CD4-positive, alpha-beta memory T cell (primary cell): ENCODE measurements around the gene ZMYND10. TPM values are rescaled to one million over a fixed set of nuclear protein-coding genes. Genes with fewer than 3 reads are reported as not detected.

Experiments
- CTCF ChIA-PET: fragments of 350-600 bp; sonication (Branson Sonifier 250); formaldehyde crosslinking; loops from one replicate; lab custom pipeline; 2021; ENCODE audit warnings: inconsistent platforms; ENCODE audit not compliant: partially characterized antibody; lab: Charles Lee
- POLR2A ChIA-PET: fragments of 350-600 bp; sonication (Branson Sonifier 250); formaldehyde crosslinking; loops from one replicate; lab custom pipeline; 2021; ENCODE audit not compliant: partially characterized antibody; lab: Charles Lee
- DNase-seq, 5 donors: peaks; one replicate each; pipeline versions ENCODE4 v3.0.0 to v3.0.0-alpha.2; 2020 to 2022; ENCODE audit warnings: mixed read lengths in 1 of 5
- H3K27ac ChIP-seq: one replicate; pipeline ENCODE4 v1.7.0; 2013; ENCODE audit warnings: low read depth, low read length
- H3K27me3 ChIP-seq: 2 replicates; pipeline ENCODE4 v1.7.0; 2013; ENCODE audit warnings: mild to moderate bottlenecking, low read length, moderate library complexity; ENCODE audit not compliant: insufficient read depth
- H3K36me3 ChIP-seq: 2 replicates; pipeline ENCODE4 v1.7.0; 2013; ENCODE audit warnings: mild to moderate bottlenecking, low read length, moderate library complexity; ENCODE audit not compliant: insufficient read depth
- H3K4me1 ChIP-seq: 2 replicates; pipeline ENCODE4 v1.7.0; 2013; ENCODE audit warnings: mild to moderate bottlenecking, low read length, moderate library complexity; ENCODE audit not compliant: insufficient read depth
- H3K4me3 ChIP-seq, 2 donors: one replicate each; pipeline ENCODE4 v1.7.0; 2013; ENCODE audit warnings: low read length in 2 of 2, mild to moderate bottlenecking in 1 of 2
- H3K9me3 ChIP-seq, 2 donors: one replicate each; pipeline ENCODE4 v1.7.0; 2013; ENCODE audit warnings: low read length in 2 of 2, control low read depth in 1 of 2; ENCODE audit not compliant: control insufficient read depth in 1 of 2
- H3K27ac Mint-ChIP-seq, 7 donors: one replicate each; pipeline ENCODE4 v1.8.0; 2020 to 2021; ENCODE audit warnings: mixed read lengths in 7 of 7, mild to moderate bottlenecking in 6 of 7, inconsistent platforms in 3 of 7, moderate library complexity in 3 of 7
- H3K27me3 Mint-ChIP-seq, 2 donors: one replicate each; pipeline ENCODE4 v1.8.0; 2020 to 2021; ENCODE audit warnings: mixed read lengths in 2 of 2
- H3K36me3 Mint-ChIP-seq, 2 donors: one replicate each; pipeline ENCODE4 v1.8.0; 2020 to 2021; ENCODE audit warnings: mixed read lengths in 2 of 2, inconsistent platforms in 1 of 2, mild to moderate bottlenecking in 1 of 2
- H3K4me1 Mint-ChIP-seq, 4 donors: one replicate each; pipeline ENCODE4 v1.8.0; 2020 to 2021; ENCODE audit warnings: mixed read lengths in 4 of 4, mild to moderate bottlenecking in 1 of 4
- H3K4me3 Mint-ChIP-seq, 8 donors: one replicate each; pipeline ENCODE4 v1.8.0; 2020 to 2021; ENCODE audit warnings: mixed read lengths in 8 of 8, mild to moderate bottlenecking in 7 of 8, moderate library complexity in 6 of 8, inconsistent platforms in 3 of 8
- H3K9me3 Mint-ChIP-seq, 8 donors: one replicate each; pipeline ENCODE4 v1.8.0; 2020 to 2021; ENCODE audit warnings: mixed read lengths in 8 of 8, mild to moderate bottlenecking in 5 of 8, inconsistent platforms in 3 of 8, moderate library complexity in 1 of 8
- intact Hi-C: fragments of 100-400 bp; cut with micrococcal nuclease; formaldehyde crosslinking; loops from one replicate; pipeline ENCODE4 v1.15.1; 2023
- polyA plus RNA-seq, 2 donors: library from polyadenylated mRNA; unstranded; fragments of 300-500 nt; fragmentation: Illumina TruSeq; gene quantifications; one replicate each; pipeline ENCODE4 v1.2.3, GENCODE V29; 2021
- total RNA-seq, 2 experiments: library from RNA; stranded (reverse); gene quantifications; one replicate each; pipeline ENCODE4 v1.2.3, GENCODE V29; 2021

The ZMYND10 gene
- total and polyA plus RNA-seq, 4 experiments from 2014 or later = 3.7 to 4.2 TPM; not detected in 2

DNA sequence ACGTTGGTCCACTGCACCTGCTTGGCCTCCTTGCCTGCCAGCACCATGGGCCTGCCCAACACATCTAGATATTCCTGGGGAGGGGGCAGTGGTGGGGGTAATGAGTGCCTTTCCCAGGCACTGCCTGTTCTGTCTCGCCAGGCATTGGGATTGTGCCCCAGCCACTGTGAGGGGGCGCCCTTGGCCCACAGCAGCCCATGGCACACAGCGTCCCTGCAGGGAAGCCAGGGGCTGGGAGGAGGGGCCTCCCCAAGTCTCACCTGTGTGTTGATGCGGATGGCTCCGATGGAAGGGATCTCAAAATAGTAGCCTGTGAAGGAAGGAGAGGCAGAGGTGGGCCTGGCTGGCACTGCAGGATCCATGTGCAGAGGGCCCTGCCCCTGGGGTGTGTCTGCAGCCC is 32.5 kb upstream of the ZMYND10 start:
- H3K4me3 ChIP-seq = no peak overlapping the region
- H3K27ac ChIP-seq = no peak overlapping the region
- ChIA-PET CTCF (no interaction called here), POLR2A (no interaction called here)
- no peaks in the 10 kb centered on the region for H3K4me1 ChIP-seq
- H3K9me3 Mint-ChIP-seq = no peaks in the 10 kb centered on the region
- H3K36me3 Mint-ChIP-seq = no peaks in the 10 kb centered on the region
- peaks cover 0 to 2% (median under 1%) of the 10 kb centered on the region in 4 donors for H3K4me1 Mint-ChIP-seq
- H3K36me3 ChIP-seq = no peaks in the 10 kb centered on the region
- no peaks in the 10 kb centered on the region for H3K27me3 ChIP-seq
- H3K27ac Mint-ChIP-seq = no peak overlapping the region
- intact Hi-C loops = no loop called here
- no peak overlapping the region for H3K4me3 Mint-ChIP-seq
- H3K9me3 ChIP-seq = no peaks in the 10 kb centered on the region
- DNase-seq = no peak
- no peaks in the 10 kb centered on the region for H3K27me3 Mint-ChIP-seq

DNA sequence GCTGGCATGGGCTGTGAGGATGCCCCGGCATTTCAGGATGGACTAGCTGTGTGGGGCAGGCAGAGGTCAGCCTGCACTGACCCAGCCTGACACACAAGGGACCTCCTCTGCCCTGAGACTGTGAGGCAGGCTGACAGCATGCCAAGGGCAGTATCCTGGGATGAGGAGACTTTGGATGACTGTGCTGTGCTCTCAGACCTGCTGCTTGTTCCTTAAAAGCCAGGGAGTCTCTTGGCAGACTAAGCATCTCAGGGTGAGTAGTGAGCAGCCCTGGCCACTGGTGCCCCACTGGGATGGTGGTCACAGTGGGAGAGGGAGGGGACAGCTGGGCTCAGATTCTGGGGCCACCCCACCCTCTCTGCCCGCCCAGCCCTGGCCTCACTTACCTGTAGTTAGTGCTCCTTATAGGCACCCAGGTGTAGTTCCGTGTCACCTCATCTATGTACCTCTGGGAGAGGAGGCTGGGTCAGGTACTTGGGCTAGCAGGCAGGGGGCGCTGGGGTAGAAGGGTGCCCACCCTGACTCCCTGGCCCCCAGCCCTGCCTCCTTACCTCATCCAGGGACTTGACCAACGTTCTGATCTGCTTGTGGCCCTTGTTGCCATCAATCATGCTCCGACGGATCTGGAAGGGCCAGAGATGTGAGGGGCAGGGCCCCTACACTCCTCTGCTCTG is 29.9 kb upstream of the ZMYND10 start:
- Histone ChIP-seq H3K27me3 (no peaks in the 10 kb centered on the region), H3K4me1 (no peaks in the 10 kb centered on the region), H3K36me3 (no peaks in the 10 kb centered on the region), H3K27ac (no peak overlapping the region), H3K9me3 (no peaks in the 10 kb centered on the region), H3K4me3 (no peak overlapping the region)
- no peak overlapping the region for H3K27ac Mint-ChIP-seq
- H3K36me3 Mint-ChIP-seq = no peaks in the 10 kb centered on the region
- no peaks in the 10 kb centered on the region for H3K27me3 Mint-ChIP-seq
- ChIA-PET CTCF (no interaction called here), POLR2A (no interaction called here)
- intact Hi-C loops = no loop called here
- no peaks in the 10 kb centered on the region for H3K9me3 Mint-ChIP-seq
- no peak overlapping the region for H3K4me3 Mint-ChIP-seq
- no peak for DNase-seq
- peaks cover 0 to 2% (median under 1%) of the 10 kb centered on the region in 4 donors for H3K4me1 Mint-ChIP-seq

DNA sequence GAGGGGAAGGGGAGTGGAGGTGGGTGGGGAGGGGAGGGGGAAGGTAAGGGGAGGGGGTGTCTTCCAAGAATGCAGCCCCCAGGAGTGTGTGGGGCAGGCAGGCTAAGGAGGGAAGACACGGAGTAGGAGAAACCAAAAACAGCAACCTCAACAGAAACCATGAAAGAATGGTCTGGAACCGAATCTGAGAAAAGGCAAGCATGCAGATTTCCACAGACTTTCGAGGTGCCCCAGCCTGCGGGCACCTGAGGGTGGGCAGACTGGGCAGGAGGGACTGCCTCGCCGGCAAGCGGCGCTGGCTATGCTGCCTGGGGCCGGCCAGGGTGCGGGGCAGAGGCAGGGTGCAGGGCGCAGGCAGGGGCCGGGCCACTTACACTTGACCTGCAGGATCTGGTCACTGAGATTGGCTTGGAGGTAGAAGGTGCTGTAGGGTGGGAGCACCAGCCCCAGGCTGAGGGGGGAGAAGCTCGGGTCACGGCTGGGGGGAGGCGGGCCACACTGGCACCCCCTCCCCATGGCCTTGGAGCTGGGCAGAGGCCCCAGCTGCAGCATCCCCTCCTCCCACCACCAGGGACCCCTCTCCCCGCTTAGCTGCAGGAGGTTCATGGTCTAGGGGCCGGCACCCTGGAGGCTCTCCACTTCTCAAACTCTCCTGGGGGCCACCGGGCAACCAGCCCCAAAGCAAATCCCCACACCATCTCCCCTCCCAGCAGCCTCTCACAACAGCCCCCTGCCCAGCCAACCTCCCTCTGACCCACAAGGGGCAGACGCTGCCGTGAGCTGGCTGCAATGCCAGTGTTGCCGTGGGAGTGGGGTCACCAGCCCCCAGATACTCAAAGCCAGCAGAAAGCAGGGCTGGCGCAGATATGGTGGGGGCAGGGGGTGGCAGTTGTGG is 29.1 kb upstream of the ZMYND10 start:
- Histone ChIP-seq H3K27ac (no peak overlapping the region), H3K27me3 (no peaks in the 10 kb centered on the region), H3K9me3 (no peaks in the 10 kb centered on the region), H3K36me3 (no peaks in the 10 kb centered on the region), H3K4me1 (no peaks in the 10 kb centered on the region), H3K4me3 (no peak overlapping the region)
- no peak overlapping the region for H3K27ac Mint-ChIP-seq
- no peaks in the 10 kb centered on the region for H3K27me3 Mint-ChIP-seq
- DNase-seq = no peak
- no peaks in the 10 kb centered on the region for H3K9me3 Mint-ChIP-seq
- no peaks in the 10 kb centered on the region for H3K36me3 Mint-ChIP-seq
- CTCF ChIA-PET = no interaction called here
- POLR2A ChIA-PET = no interaction called here
- H3K4me3 Mint-ChIP-seq = no peak overlapping the region
- intact Hi-C loops = no loop called here
- H3K4me1 Mint-ChIP-seq = peaks cover 0 to 2% (median under 1%) of the 10 kb centered on the region in 4 donors

DNA sequence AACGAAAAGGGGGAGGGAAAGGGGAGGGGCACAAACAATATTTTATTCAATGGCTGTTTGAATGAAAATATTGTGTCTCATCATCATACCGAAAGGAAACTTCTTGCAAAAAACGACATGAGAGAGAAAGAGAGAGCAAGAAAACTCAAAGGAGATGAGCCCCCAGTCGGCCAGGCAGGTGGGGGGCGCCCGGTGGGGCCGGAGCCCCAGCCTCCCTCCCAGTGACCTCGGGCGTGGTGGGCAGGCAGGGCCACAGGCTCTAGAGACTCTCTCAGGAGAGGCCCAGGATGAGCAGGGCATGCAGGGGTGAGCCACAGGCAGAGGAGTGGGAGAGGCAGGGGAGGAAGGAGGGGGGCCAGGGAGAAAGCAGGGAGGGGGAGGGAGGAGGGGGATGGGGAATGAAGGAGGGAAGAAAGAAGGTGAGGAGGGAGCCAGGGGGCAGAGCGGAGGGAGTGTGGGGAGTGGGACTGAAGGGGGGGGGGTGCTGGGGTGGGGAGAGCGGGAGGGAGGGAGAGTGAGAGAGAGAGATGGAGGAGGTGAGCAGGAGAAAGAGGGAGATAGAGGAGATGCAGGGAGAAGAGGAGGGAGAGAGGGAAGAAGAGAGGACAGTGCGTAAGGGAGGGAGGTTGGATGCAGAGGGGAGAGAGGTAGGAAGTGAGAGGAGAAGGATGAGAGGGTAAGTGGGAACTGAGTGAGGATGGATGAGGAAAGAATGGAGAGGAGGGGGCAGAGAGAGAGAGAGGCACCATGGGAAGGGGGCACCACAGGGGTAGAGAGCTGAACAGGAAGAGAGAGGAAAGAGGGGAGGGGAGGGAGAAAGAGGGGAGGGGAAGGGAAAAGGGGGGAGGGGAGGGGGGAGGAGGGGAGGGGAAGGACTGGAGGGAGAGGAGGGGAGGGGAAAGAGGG is 27.9 kb upstream of the ZMYND10 start:
- no peaks in the 10 kb centered on the region for H3K9me3 ChIP-seq
- no peaks in the 10 kb centered on the region for H3K27me3 ChIP-seq
- peak overlapping the region in 1 of 7 donors; percentile 6 for H3K27ac Mint-ChIP-seq
- CTCF ChIA-PET = no interaction called here
- no peaks in the 10 kb centered on the region for H3K4me1 ChIP-seq
- H3K4me3 ChIP-seq = no peak overlapping the region
- POLR2A ChIA-PET = no interaction called here
- intact Hi-C loops = no loop called here
- H3K9me3 Mint-ChIP-seq = no peaks in the 10 kb centered on the region
- H3K4me3 Mint-ChIP-seq = no peak overlapping the region
- H3K27me3 Mint-ChIP-seq = no peaks in the 10 kb centered on the region
- no peak for DNase-seq
- H3K36me3 Mint-ChIP-seq = no peaks in the 10 kb centered on the region
- H3K4me1 Mint-ChIP-seq = peaks cover 0 to 9% (median 3%) of the 10 kb centered on the region in 4 donors
- no peaks in the 10 kb centered on the region for H3K36me3 ChIP-seq
- H3K27ac ChIP-seq = no peak overlapping the region

DNA sequence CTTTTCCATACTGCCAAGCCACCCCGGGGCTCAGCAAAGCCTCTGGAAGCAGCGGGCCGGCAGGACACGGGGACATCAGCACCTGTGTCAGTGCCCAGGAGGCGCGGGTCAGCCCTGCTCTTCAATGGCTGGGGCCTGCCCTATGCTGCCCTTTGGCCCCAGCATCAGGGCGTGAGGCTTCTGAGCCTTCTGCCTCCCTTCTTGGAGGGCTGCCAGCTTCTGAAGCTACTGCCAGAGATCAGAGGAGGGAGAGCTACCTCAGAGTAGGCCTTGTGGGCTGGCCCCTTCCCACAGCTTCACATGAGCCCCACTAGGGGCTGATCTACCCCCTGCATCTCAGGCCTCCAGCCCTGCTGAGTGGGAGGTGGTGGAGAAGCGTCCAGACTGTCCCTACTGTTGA is 26.8 kb upstream of the ZMYND10 start:
- DNase-seq = no peak
- H3K27ac Mint-ChIP-seq = no peak overlapping the region
- H3K4me3 ChIP-seq = no peak overlapping the region
- no peaks in the 10 kb centered on the region for H3K36me3 Mint-ChIP-seq
- no peaks in the 10 kb centered on the region for H3K27me3 ChIP-seq
- H3K27ac ChIP-seq = no peak overlapping the region
- H3K36me3 ChIP-seq = no peaks in the 10 kb centered on the region
- intact Hi-C loops = no loop called here
- peaks cover 2% of the 10 kb centered on the region for H3K4me1 ChIP-seq
- no peak overlapping the region for H3K4me3 Mint-ChIP-seq
- H3K9me3 ChIP-seq = no peaks in the 10 kb centered on the region
- ChIA-PET CTCF (no interaction called here), POLR2A (no interaction called here)
- no peaks in the 10 kb centered on the region for H3K9me3 Mint-ChIP-seq
- H3K4me1 Mint-ChIP-seq = peaks cover 2 to 16% (median 4%) of the 10 kb centered on the region in 4 donors
- H3K27me3 Mint-ChIP-seq = no peaks in the 10 kb centered on the region

DNA sequence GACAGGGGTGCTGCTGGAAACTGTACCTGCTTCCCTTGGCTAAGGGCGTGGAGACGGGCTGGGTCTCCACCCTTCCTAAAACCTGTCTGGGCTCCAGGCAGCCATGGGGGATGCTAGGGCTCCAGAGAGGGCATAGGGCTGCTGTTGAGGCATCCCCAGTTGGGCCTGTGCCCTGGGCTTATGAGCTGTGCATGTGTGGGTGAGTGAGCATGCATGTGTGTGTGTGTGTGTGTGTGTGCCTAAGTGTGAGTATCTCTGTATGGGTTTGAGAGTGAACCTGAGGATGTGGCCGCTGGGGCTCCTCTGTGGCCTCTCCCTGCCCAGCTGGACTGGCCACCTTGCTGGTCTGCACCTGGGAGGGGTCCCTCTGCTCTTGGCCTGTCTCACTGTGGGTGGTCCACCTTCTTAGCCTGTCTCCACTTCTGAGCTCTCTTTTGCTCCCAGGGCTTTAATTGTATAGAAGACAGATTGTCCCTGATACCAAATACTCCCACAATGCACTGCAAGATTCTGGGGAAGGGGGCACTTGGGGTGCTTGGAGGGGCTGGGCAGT is 25.7 kb upstream of the ZMYND10 start:
- Mint-ChIP-seq H3K4me1 (peaks cover 3 to 22% (median 11%) of the 10 kb centered on the region in 4 donors), H3K4me3 (no peak overlapping the region), H3K9me3 (no peaks in the 10 kb centered on the region), H3K27ac (peak overlapping the region in 2 of 7 donors; percentile 58 to 77), H3K36me3 (no peaks in the 10 kb centered on the region), H3K27me3 (no peaks in the 10 kb centered on the region)
- Histone ChIP-seq H3K9me3 (no peaks in the 10 kb centered on the region), H3K4me1 (peaks cover 13% of the 10 kb centered on the region), H3K4me3 (no peak overlapping the region), H3K27ac (no peak overlapping the region), H3K27me3 (no peaks in the 10 kb centered on the region), H3K36me3 (no peaks in the 10 kb centered on the region)
- intact Hi-C loops = no loop called here
- ChIA-PET POLR2A (interaction anchor here (0.5 to 1.0 kb wide), 2 partner anchors 34 to 135 kb away, joined by 3 read pairs; no protein-coding TSS in a partner anchor), CTCF (interaction anchor here (0.6 kb wide), 1 partner anchor 174 kb away, joined by 3 read pairs; no protein-coding TSS in a partner anchor)
- DNase-seq = no peak
